Ishikawa (cell line): ENCODE results near the gene TBC1D23.

Experiments used
- CEBPB ChIP-seq: IDR thresholded peaks from 2 replicates; pipeline ENCODE4 v1.6.1; 2012
- CREB1 ChIP-seq: IDR thresholded peaks from 2 replicates; pipeline ENCODE4 v1.6.1; 2012; ENCODE audit warnings: low read depth
- EGR1 ChIP-seq: IDR thresholded peaks from 2 replicates; pipeline ENCODE4 v1.6.1; 2012
- EP300 ChIP-seq: IDR thresholded peaks from 2 replicates; pipeline ENCODE4 v1.6.1; 2012; ENCODE audit warnings: borderline replicate concordance
- FOXM1 ChIP-seq: IDR thresholded peaks from 2 replicates; pipeline ENCODE4 v1.6.1; 2012; ENCODE audit warnings: low read depth, borderline replicate concordance
- MAX ChIP-seq: IDR thresholded peaks from 2 replicates; pipeline ENCODE4 v1.6.1; 2012
- NFIC ChIP-seq: IDR thresholded peaks from 2 replicates; pipeline ENCODE4 v1.6.1; 2012
- RAD21 ChIP-seq: IDR thresholded peaks from 2 replicates; pipeline ENCODE4 v1.6.1; 2012; ENCODE audit warnings: low read depth
- REST ChIP-seq: IDR thresholded peaks from 2 replicates; pipeline ENCODE4 v1.6.1; 2012; ENCODE audit warnings: low read depth, mild to moderate bottlenecking
- TAF1 ChIP-seq: IDR thresholded peaks from 2 replicates; pipeline ENCODE4 v1.6.1; 2012; ENCODE audit warnings: low read depth, mild to moderate bottlenecking
- TCF12 ChIP-seq: IDR thresholded peaks from 2 replicates; pipeline ENCODE4 v1.6.1; 2012; ENCODE audit warnings: low read depth
- TEAD4 ChIP-seq: IDR thresholded peaks from 2 replicates; pipeline ENCODE4 v1.6.1; 2012
- USF1 ChIP-seq: IDR thresholded peaks from 2 replicates; pipeline ENCODE4 v1.6.1; 2012
- YY1 ChIP-seq: IDR thresholded peaks from 2 replicates; pipeline ENCODE4 v1.6.1; 2012; ENCODE audit warnings: low read depth
- ZBTB7A ChIP-seq: IDR thresholded peaks from 2 replicates; pipeline ENCODE4 v1.6.1; 2012; ENCODE audit warnings: low read depth

The TBC1D23 gene

GRCh38 chr3:100265016-100265415 lies 4.2 kb downstream of the TBC1D23 start:
- no peak for TF ChIP-seq REST
- TF ChIP-seq YY1 = no peak
- no peak for TF ChIP-seq TAF1
- no peak for TF ChIP-seq FOXM1
- no peak for TF ChIP-seq EP300
- TF ChIP-seq TEAD4 = no peak
- TF ChIP-seq CREB1 = no peak
- no peak for TF ChIP-seq RAD21
- no peak for TF ChIP-seq MAX
- no peak for TF ChIP-seq EGR1
- no peak for TF ChIP-seq CEBPB
- TF ChIP-seq USF1 = no peak
- no peak for TF ChIP-seq TCF12
- no peak for TF ChIP-seq ZBTB7A
- no peak for TF ChIP-seq NFIC

GRCh38 chr3:100266531-100266930 lies 5.7 kb downstream of the TBC1D23 start:
- no peak for TF ChIP-seq USF1
- TF ChIP-seq MAX = no peak
- no peak for TF ChIP-seq NFIC
- no peak for TF ChIP-seq REST
- TF ChIP-seq TAF1 = no peak
- no peak for TF ChIP-seq RAD21
- TF ChIP-seq EP300 = no peak
- TF ChIP-seq FOXM1 = no peak
- TF ChIP-seq CREB1 = no peak
- no peak for TF ChIP-seq TCF12
- no peak for TF ChIP-seq YY1
- no peak for TF ChIP-seq EGR1
- TF ChIP-seq TEAD4 = no peak
- TF ChIP-seq ZBTB7A = no peak
- no peak for TF ChIP-seq CEBPB

- TF ChIP-seq REST (no peak), YY1 (no peak), FOXM1 (no peak), USF1 (no peak), TCF12 (no peak), RAD21 (no peak), MAX (no peak), NFIC (no peak), TEAD4 (no peak), EGR1 (no peak), CEBPB (no peak), CREB1 (no peak), TAF1 (no peak), EP300 (no peak), ZBTB7A (no peak)
Observed at GRCh38 chr3:100268156-100268555, 7.4 kb downstream of the TBC1D23 start.

GRCh38 chr3:100269001-100269400 lies 8.2 kb downstream of the TBC1D23 start:
- no peak for TF ChIP-seq RAD21
- TF ChIP-seq USF1 = no peak
- no peak for TF ChIP-seq EP300
- no peak for TF ChIP-seq TEAD4
- TF ChIP-seq CREB1 = no peak
- no peak for TF ChIP-seq MAX
- TF ChIP-seq FOXM1 = no peak
- TF ChIP-seq EGR1 = no peak
- TF ChIP-seq NFIC = no peak
- no peak for TF ChIP-seq ZBTB7A
- TF ChIP-seq CEBPB = no peak
- TF ChIP-seq TAF1 = no peak
- no peak for TF ChIP-seq TCF12
- no peak for TF ChIP-seq REST
- no peak for TF ChIP-seq YY1
